Fibroblast of lung (primary cell): Measurements from ENCODE around the gene RANBP1. TPM values are rescaled to one million over a fixed set of nuclear protein-coding genes. Genes with fewer than 3 reads are reported as not detected.

Experiments
- DNase-seq, 2 donors: peaks; one replicate each; pipeline versions ENCODE4 v3.0.0 to v3.0.0-alpha.2; 2010; ENCODE audit warnings: low read depth in 2 of 2
- H2AFZ ChIP-seq: 2 replicates; pipeline ENCODE4 v1.5.1; 2012; ENCODE audit warnings: low read length, control low read depth, inconsistent platforms
- H3K27ac ChIP-seq: 2 replicates; pipeline ENCODE4 v1.5.1; 2011; ENCODE audit warnings: low read length, control low read depth; ENCODE audit not compliant: insufficient read depth
- H3K27me3 ChIP-seq: 2 replicates; pipeline ENCODE4 v1.5.1; 2011; ENCODE audit warnings: mild to moderate bottlenecking, low read length; ENCODE audit not compliant: control insufficient read depth, insufficient read depth
- H3K36me3 ChIP-seq: 2 replicates; pipeline ENCODE4 v1.5.1; 2011; ENCODE audit warnings: low read length; ENCODE audit not compliant: control insufficient read depth, insufficient read depth
- H3K4me1 ChIP-seq: 2 replicates; pipeline ENCODE4 v1.5.1; 2011; ENCODE audit warnings: low read length; ENCODE audit not compliant: control insufficient read depth, insufficient read depth; ENCODE audit errors: extremely low read depth
- H3K4me2 ChIP-seq: 2 replicates; pipeline ENCODE4 v1.5.1; 2011; ENCODE audit warnings: low read length, control low read depth; ENCODE audit not compliant: insufficient read depth; ENCODE audit errors: extremely low read depth
- H3K4me3 ChIP-seq, 4 experiments: fragments of 200-600 bp in 1 of 4; sonication (generic) in 1 of 4; replicated peaks in 1 of 4; 2 replicates each; pipeline ENCODE4 v1.5.1; 2011 to 2016; ENCODE audit warnings: low read length in 4 of 4, low read depth in 3 of 4, mild to moderate bottlenecking in 3 of 4, control low read depth in 2 of 4, inconsistent platforms in 1 of 4, mixed read lengths in 1 of 4; ENCODE audit not compliant: insufficient read depth in 1 of 4; ENCODE audit errors: control extremely low read depth in 1 of 4
- H3K79me2 ChIP-seq: 2 replicates; pipeline ENCODE4 v1.5.1; 2012; ENCODE audit warnings: mild to moderate bottlenecking, low read length, inconsistent platforms; ENCODE audit not compliant: control insufficient read depth, insufficient read depth
- H3K9ac ChIP-seq: 2 replicates; pipeline ENCODE4 v1.5.1; 2011; ENCODE audit warnings: mild to moderate bottlenecking, low read length, control low read depth; ENCODE audit not compliant: insufficient read depth
- H3K9me3 ChIP-seq: 2 replicates; pipeline ENCODE4 v1.5.1; 2012; ENCODE audit warnings: low read depth, low read length; ENCODE audit not compliant: control insufficient read depth, insufficient read depth
- H4K20me1 ChIP-seq: 2 replicates; pipeline ENCODE4 v1.5.1; 2011; ENCODE audit warnings: low read length; ENCODE audit not compliant: control insufficient read depth, insufficient read depth; ENCODE audit errors: extremely low read depth
- CTCF ChIP-seq, 2 donors: IDR thresholded peaks in 1 of 2; conservative IDR thresholded peaks in 1 of 2; 1 replicate in 1 of 2; 2 replicates in 1 of 2; pipeline ENCODE4 v1.5.1; 2011 to 2012; ENCODE audit warnings: low read length in 2 of 2, control low read depth in 1 of 2, inconsistent platforms in 1 of 2, low read depth in 1 of 2, mild to moderate bottlenecking in 1 of 2
- EZH2 ChIP-seq: IDR thresholded peaks from 2 replicates; pipeline ENCODE4 v1.5.1; 2012; ENCODE audit warnings: low read length, control low read depth, mild to moderate bottlenecking; ENCODE audit errors: missing control alignments
- polyA plus RNA-seq, 2 donors: library from polyadenylated mRNA; depleted of rRNA in 1 of 2; stranded (reverse) in 1 of 2; unstranded in 1 of 2; fragments of >200 nt; gene quantifications; 2 replicates each; pipeline ENCODE4 v1.2.1, GENCODE V29; 2011 to 2012; ENCODE audit warnings: missing spikeins in 1 of 2
- total RNA-seq: library from RNA; depleted of rRNA; stranded (reverse); fragments of >200 nt; gene quantifications from 2 replicates; pipeline ENCODE4 v1.2.1, GENCODE V29; 2014

RANBP1 gene
- total and polyA plus RNA-seq, 2 donors (not counting 1 experiment from before 2014, with no cell fraction given), result 88.5 to 178 TPM

GRCh38 chr22:20145832-20146223 lies 29.9 kb downstream of the RANBP1 start:
- H3K36me3 ChIP-seq, result peaks cover 13% of the 10 kb centered on the region
- DNase-seq, result no peak
- H3K4me2 ChIP-seq, result no peak overlapping the region
- H2AFZ ChIP-seq, result no peak overlapping the region
- H3K79me2 ChIP-seq, result no peaks in the 10 kb centered on the region
- H4K20me1 ChIP-seq, result no peaks in the 10 kb centered on the region
- no peaks in the 10 kb centered on the region for H3K9me3 ChIP-seq
- H3K4me3 ChIP-seq, result no peak overlapping the region
- no peak overlapping the region for H3K27ac ChIP-seq
- H3K27me3 ChIP-seq, result no peaks in the 10 kb centered on the region
- TF ChIP-seq CTCF (conservative IDR thresholded peaks at IDR 0.05 in 1 of 2, IDR thresholded peaks at IDR 0.05 in 1 of 2; ENCODE audit: low read depth in 1 of 2, low read length in 2 of 2) (no peak), EZH2 (no peak)
- H3K9ac ChIP-seq, result no peak overlapping the region
- no peaks in the 10 kb centered on the region for H3K4me1 ChIP-seq

GRCh38 chr22:20146777-20147176 lies 30.9 kb downstream of the RANBP1 start:
- Histone ChIP-seq H3K36me3 (peaks cover 10% of the 10 kb centered on the region), H4K20me1 (no peaks in the 10 kb centered on the region), H3K79me2 (no peaks in the 10 kb centered on the region), H3K4me1 (no peaks in the 10 kb centered on the region), H3K27me3 (no peaks in the 10 kb centered on the region), H3K27ac (no peak overlapping the region), H3K4me3 (no peak overlapping the region), H3K9ac (no peak overlapping the region), H3K9me3 (no peaks in the 10 kb centered on the region), H3K4me2 (no peak overlapping the region), H2AFZ (no peak overlapping the region)
- DNase-seq, result no peak
- TF ChIP-seq CTCF (conservative IDR thresholded peaks at IDR 0.05 in 1 of 2, IDR thresholded peaks at IDR 0.05 in 1 of 2; ENCODE audit: low read depth in 1 of 2, low read length in 2 of 2) (no peak), EZH2 (no peak)

- Histone ChIP-seq H3K27me3 (no peaks in the 10 kb centered on the region), H3K4me2 (no peak overlapping the region), H3K4me3 (no peak overlapping the region), H3K4me1 (no peaks in the 10 kb centered on the region), H3K9ac (no peak overlapping the region), H3K79me2 (no peaks in the 10 kb centered on the region), H3K27ac (no peak overlapping the region), H3K36me3 (peaks cover 10% of the 10 kb centered on the region), H3K9me3 (no peaks in the 10 kb centered on the region), H4K20me1 (no peaks in the 10 kb centered on the region), H2AFZ (no peak overlapping the region)
- DNase-seq, result no peak
- TF ChIP-seq CTCF (conservative IDR thresholded peaks at IDR 0.05 in 1 of 2, IDR thresholded peaks at IDR 0.05 in 1 of 2; ENCODE audit: low read depth in 1 of 2, low read length in 2 of 2), result no peak
- no peak for TF ChIP-seq EZH2
These were observed 31.5 kb downstream of the RANBP1 start for GRCh38 chr22:20147237-20147988.
